Fibroblast of skin of back (primary cell): ENCODE measurements around the gene KIAA1671.

Source experiments
- DNase-seq: peaks from one replicate; pipeline ENCODE4 v3.0.0-alpha.2; 2013

KIAA1671 gene

GRCh38 chr22:25014896-25015755 lies 62.6 kb downstream of the KIAA1671 start:
- no peak for DNase-seq

GRCh38 chr22:25016311-25016710 lies 63.8 kb downstream of the KIAA1671 start:
- no peak for DNase-seq

- no peak for DNase-seq
These were observed 65.5 kb downstream of the KIAA1671 start for GRCh38 chr22:25018009-25018408.

- DNase-seq = no peak
These were observed 67.1 kb downstream of the KIAA1671 start for GRCh38 chr22:25019427-25020184.

GRCh38 chr22:25021409-25021808 lies 68.9 kb downstream of the KIAA1671 start:
- no peak for DNase-seq

GRCh38 chr22:25021976-25022711 lies 69.6 kb downstream of the KIAA1671 start:
- DNase-seq = no peak

- no peak for DNase-seq
These were observed 71.4 kb downstream of the KIAA1671 start for GRCh38 chr22:25023879-25024278.

GRCh38 chr22:25024895-25025294 lies 72.4 kb downstream of the KIAA1671 start:
- no peak for DNase-seq

- DNase-seq = peak; percentile 39
These were observed 73.2 kb downstream of the KIAA1671 start for GRCh38 chr22:25025491-25026400.

GRCh38 chr22:25027043-25027906 lies 74.8 kb downstream of the KIAA1671 start:
- no peak for DNase-seq

GRCh38 chr22:25027959-25028840 lies 75.7 kb downstream of the KIAA1671 start:
- no peak for DNase-seq

- DNase-seq = no peak
These were observed 76.3 kb downstream of the KIAA1671 start for GRCh38 chr22:25028841-25029141.

GRCh38 chr22:25029181-25029580 lies 76.7 kb downstream of the KIAA1671 start:
- DNase-seq = no peak

GRCh38 chr22:25030636-25031035 lies 78.1 kb downstream of the KIAA1671 start:
- no peak for DNase-seq

- DNase-seq = no peak
These were observed 79.5 kb downstream of the KIAA1671 start for GRCh38 chr22:25032066-25032465.

GRCh38 chr22:25035715-25036114 lies 83.2 kb downstream of the KIAA1671 start:
- no peak for DNase-seq

GRCh38 chr22:25038239-25038638 lies 85.7 kb downstream of the KIAA1671 start:
- no peak for DNase-seq

GRCh38 chr22:25038771-25039170 lies 86.3 kb downstream of the KIAA1671 start:
- DNase-seq = no peak

GRCh38 chr22:25039255-25039654 lies 86.7 kb downstream of the KIAA1671 start:
- DNase-seq = no peak

GRCh38 chr22:25039754-25040153 lies 87.2 kb downstream of the KIAA1671 start:
- no peak for DNase-seq
